Brain microvascular endothelial cell (primary cell): Measurements from ENCODE around the gene PLIN3.
"Not testable (repeated sequence)": the region's sequence is repeated elsewhere in the genome, so short reads cannot be mapped to it uniquely, and the experiment has no call there.

Experiments
- DNase-seq: peaks from one replicate; pipeline ENCODE4 v3.0.0-alpha.2; 2020
- H3K27ac ChIP-seq: fragments of 250-450 bp; sonication (Bioruptor Pico); 2 replicates; pipeline ENCODE4 v1.5.1; 2020; ENCODE audit warnings: mild to moderate bottlenecking, moderate library complexity
- H3K27me3 ChIP-seq: fragments of 250-450 bp; sonication (Bioruptor Pico); replicated peaks from 2 replicates; pipeline ENCODE4 v1.5.1; 2020; ENCODE audit warnings: mild to moderate bottlenecking
- H3K36me3 ChIP-seq: fragments of 250-450 bp; sonication (Bioruptor Pico); replicated peaks from 2 replicates; pipeline ENCODE4 v1.5.1; 2020; ENCODE audit warnings: mild to moderate bottlenecking
- H3K4me3 ChIP-seq: 2 replicates; pipeline ENCODE4 v1.5.1; 2011; ENCODE audit warnings: low read depth, mild to moderate bottlenecking, control low read depth, low read length, moderate library complexity
- CTCF ChIP-seq: IDR thresholded peaks from 2 replicates; pipeline ENCODE4 v1.5.1; 2011; ENCODE audit warnings: low read depth, mild to moderate bottlenecking, moderate library complexity, low read length, control low read depth, inconsistent platforms; ENCODE audit errors: missing control alignments
- in situ Hi-C: cut with HindIII; loops from 2 replicates; pipeline ENCODE4 v1.10.0; 2017; ENCODE audit warnings: low sequenced_read_pairs, low pct_ligation_motif_present

The PLIN3 gene

GRCh38 chr19:4843647-4843965 is 23.9 kb downstream of the PLIN3 start:
- DNase-seq, result no peak
- Histone ChIP-seq H3K27me3 (no peaks in the 10 kb centered on the region), H3K27ac (no peak overlapping the region), H3K36me3 (peaks cover 86% of the 10 kb centered on the region), H3K4me3 (no peak overlapping the region)
- in situ Hi-C loops, result no loop called here
- no peak for TF ChIP-seq CTCF

- no peak for TF ChIP-seq CTCF
- in situ Hi-C loops, result no loop called here
- Histone ChIP-seq H3K27me3 (no peaks in the 10 kb centered on the region), H3K36me3 (peaks cover 58% of the 10 kb centered on the region), H3K4me3 (no peak overlapping the region), H3K27ac (no peak overlapping the region)
- no peak for DNase-seq
Observed at GRCh38 chr19:4839192-4839591, 28.3 kb downstream of the PLIN3 start.

GRCh38 chr19:4832776-4833175 is 34.7 kb downstream of the PLIN3 start:
- TF ChIP-seq CTCF, result no peak
- no peak overlapping the region for H3K27ac ChIP-seq
- H3K4me3 ChIP-seq, result no peak overlapping the region
- DNase-seq, result no peak
- H3K27me3 ChIP-seq, result no peaks in the 10 kb centered on the region
- peaks cover 4% of the 10 kb centered on the region for H3K36me3 ChIP-seq
- in situ Hi-C loops, result no loop called here

- H3K36me3 ChIP-seq, in situ Hi-C loops, DNase-seq, H3K27me3 ChIP-seq: not testable (repeated sequence)
- Histone ChIP-seq H3K4me3 (peak overlapping the region; percentile 80), H3K27ac (peak overlapping the region; percentile 50)
Observed at GRCh38 chr19:4831979-4832340, 35.5 kb downstream of the PLIN3 start.

GRCh38 chr19:4831304-4831978 is 36.0 kb downstream of the PLIN3 start, which contains the start of gene TICAM1:
Gene TICAM1, minus strand, starts transcription at chr19:4831712. Its CDS starts 13,335 bp downstream, at chr19:4818377.
- in situ Hi-C loops, result no loop called here
- DNase-seq, result peak; percentile 50
- no peak for TF ChIP-seq CTCF
- H3K27me3 ChIP-seq, result no peaks in the 10 kb centered on the region
- H3K4me3 ChIP-seq, result peak within 1 kb of the TSS; percentile 80
- H3K36me3 ChIP-seq, result no peaks in the 10 kb centered on the region
- H3K27ac ChIP-seq, result peak within 1 kb of the TSS; percentile 50

- Histone ChIP-seq H3K36me3 (no peaks in the 10 kb centered on the region), H3K27me3 (no peaks in the 10 kb centered on the region), H3K27ac (no peak overlapping the region), H3K4me3 (peak overlapping the region; percentile 80)
- no peak for TF ChIP-seq CTCF
- in situ Hi-C loops, result no loop called here
- no peak for DNase-seq
Observed at GRCh38 chr19:4830768-4831265, 36.6 kb downstream of the PLIN3 start.
